WTC11 (cell line): ENCODE data around the gene IRF2. TPM values are rescaled to one million over a fixed set of nuclear protein-coding genes. Genes with fewer than 3 reads are reported as not detected.

Experiments
- CDX4 ChIP-seq: fragments of 250-450 bp; sonication (Bioruptor Pico); IDR thresholded peaks from 2 replicates; pipeline ENCODE4 v1.9.0; 2021; ENCODE audit warnings: moderate library complexity, mild to moderate bottlenecking, inconsistent platforms, borderline replicate concordance
- CREB1 ChIP-seq: sonication (generic); formaldehyde crosslinking; IDR thresholded peaks from 2 replicates; pipeline ENCODE4 v1.8.0; 2023; ENCODE audit warnings: mild to moderate bottlenecking, missing genetic modification reagents
- HMGXB4 ChIP-seq: sonication (generic); formaldehyde crosslinking; IDR thresholded peaks from 2 replicates; pipeline ENCODE4 v1.8.1; 2023; ENCODE audit warnings: mild to moderate bottlenecking, moderate library complexity, missing genetic modification reagents
- PRRX2 ChIP-seq: fragments of 250-450 bp; sonication (Bioruptor Pico); IDR thresholded peaks from 2 replicates; pipeline ENCODE4 v1.8.0; 2021; ENCODE audit warnings: mild to moderate bottlenecking
- ZNF423 ChIP-seq: fragments of 250-450 bp; sonication (Bioruptor Pico); IDR thresholded peaks from 2 replicates; pipeline ENCODE4 v2.1.2; 2022; ENCODE audit warnings: mild to moderate bottlenecking, moderate library complexity
- ZNF425 ChIP-seq: fragments of 250-450 bp; sonication (Bioruptor Pico); conservative IDR thresholded peaks from 2 replicates; pipeline ENCODE4 v1.9.0; 2021; ENCODE audit warnings: mild to moderate bottlenecking
- ZNF512 ChIP-seq: sonication (generic); formaldehyde crosslinking; IDR thresholded peaks from 2 replicates; pipeline ENCODE4 v1.8.1; 2022; ENCODE audit warnings: missing genetic modification reagents, borderline replicate concordance
- total RNA-seq: library from RNA; stranded (reverse); gene quantifications from 3 replicates; pipeline ENCODE4 v1.2.3, GENCODE V29; 2021
- TF ChIP-seq, protein P1 (sequence below): sonication (generic); formaldehyde crosslinking; IDR thresholded peaks from 2 replicates; pipeline ENCODE4 v1.8.0; 2022; ENCODE audit warnings: missing genetic modification reagents
- TF ChIP-seq, protein P2 (sequence below): fragments of 250-450 bp; sonication (Bioruptor Pico); IDR thresholded peaks from 2 replicates; pipeline ENCODE4 v1.9.0; 2021; ENCODE audit warnings: mild to moderate bottlenecking
- TF ChIP-seq, protein P3 (sequence below): sonication (generic); formaldehyde crosslinking; IDR thresholded peaks from 2 replicates; pipeline ENCODE4 v1.8.1; 2023; ENCODE audit warnings: mild to moderate bottlenecking, missing genetic modification reagents, moderate library complexity
- TF ChIP-seq, protein P4 (sequence below): sonication (generic); formaldehyde crosslinking; IDR thresholded peaks from 2 replicates; pipeline ENCODE4 v1.8.0; 2023; ENCODE audit warnings: missing genetic modification reagents

IRF2 gene
- total RNA-seq, 1 experiment from 2014 or later, result 11.8 TPM

- TF ChIP-seq, protein P1, sequence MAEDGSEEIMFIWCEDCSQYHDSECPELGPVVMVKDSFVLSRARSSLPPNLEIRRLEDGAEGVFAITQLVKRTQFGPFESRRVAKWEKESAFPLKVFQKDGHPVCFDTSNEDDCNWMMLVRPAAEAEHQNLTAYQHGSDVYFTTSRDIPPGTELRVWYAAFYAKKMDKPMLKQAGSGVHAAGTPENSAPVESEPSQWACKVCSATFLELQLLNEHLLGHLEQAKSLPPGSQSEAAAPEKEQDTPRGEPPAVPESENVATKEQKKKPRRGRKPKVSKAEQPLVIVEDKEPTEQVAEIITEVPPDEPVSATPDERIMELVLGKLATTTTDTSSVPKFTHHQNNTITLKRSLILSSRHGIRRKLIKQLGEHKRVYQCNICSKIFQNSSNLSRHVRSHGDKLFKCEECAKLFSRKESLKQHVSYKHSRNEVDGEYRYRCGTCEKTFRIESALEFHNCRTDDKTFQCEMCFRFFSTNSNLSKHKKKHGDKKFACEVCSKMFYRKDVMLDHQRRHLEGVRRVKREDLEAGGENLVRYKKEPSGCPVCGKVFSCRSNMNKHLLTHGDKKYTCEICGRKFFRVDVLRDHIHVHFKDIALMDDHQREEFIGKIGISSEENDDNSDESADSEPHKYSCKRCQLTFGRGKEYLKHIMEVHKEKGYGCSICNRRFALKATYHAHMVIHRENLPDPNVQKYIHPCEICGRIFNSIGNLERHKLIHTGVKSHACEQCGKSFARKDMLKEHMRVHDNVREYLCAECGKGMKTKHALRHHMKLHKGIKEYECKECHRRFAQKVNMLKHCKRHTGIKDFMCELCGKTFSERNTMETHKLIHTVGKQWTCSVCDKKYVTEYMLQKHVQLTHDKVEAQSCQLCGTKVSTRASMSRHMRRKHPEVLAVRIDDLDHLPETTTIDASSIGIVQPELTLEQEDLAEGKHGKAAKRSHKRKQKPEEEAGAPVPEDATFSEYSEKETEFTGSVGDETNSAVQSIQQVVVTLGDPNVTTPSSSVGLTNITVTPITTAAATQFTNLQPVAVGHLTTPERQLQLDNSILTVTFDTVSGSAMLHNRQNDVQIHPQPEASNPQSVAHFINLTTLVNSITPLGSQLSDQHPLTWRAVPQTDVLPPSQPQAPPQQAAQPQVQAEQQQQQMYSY (CRISPR knock-in tag), result no peak
- TF ChIP-seq ZNF512 (CRISPR knock-in tag) (no peak), HMGXB4 (CRISPR knock-in tag) (no peak), PRRX2 (CRISPR knock-in tag) (no peak), CREB1 (CRISPR knock-in tag) (no peak), CDX4 (CRISPR knock-in tag) (no peak), ZNF423 (CRISPR knock-in tag) (no peak), ZNF425 (CRISPR knock-in tag) (no peak)
- TF ChIP-seq, protein P2, sequence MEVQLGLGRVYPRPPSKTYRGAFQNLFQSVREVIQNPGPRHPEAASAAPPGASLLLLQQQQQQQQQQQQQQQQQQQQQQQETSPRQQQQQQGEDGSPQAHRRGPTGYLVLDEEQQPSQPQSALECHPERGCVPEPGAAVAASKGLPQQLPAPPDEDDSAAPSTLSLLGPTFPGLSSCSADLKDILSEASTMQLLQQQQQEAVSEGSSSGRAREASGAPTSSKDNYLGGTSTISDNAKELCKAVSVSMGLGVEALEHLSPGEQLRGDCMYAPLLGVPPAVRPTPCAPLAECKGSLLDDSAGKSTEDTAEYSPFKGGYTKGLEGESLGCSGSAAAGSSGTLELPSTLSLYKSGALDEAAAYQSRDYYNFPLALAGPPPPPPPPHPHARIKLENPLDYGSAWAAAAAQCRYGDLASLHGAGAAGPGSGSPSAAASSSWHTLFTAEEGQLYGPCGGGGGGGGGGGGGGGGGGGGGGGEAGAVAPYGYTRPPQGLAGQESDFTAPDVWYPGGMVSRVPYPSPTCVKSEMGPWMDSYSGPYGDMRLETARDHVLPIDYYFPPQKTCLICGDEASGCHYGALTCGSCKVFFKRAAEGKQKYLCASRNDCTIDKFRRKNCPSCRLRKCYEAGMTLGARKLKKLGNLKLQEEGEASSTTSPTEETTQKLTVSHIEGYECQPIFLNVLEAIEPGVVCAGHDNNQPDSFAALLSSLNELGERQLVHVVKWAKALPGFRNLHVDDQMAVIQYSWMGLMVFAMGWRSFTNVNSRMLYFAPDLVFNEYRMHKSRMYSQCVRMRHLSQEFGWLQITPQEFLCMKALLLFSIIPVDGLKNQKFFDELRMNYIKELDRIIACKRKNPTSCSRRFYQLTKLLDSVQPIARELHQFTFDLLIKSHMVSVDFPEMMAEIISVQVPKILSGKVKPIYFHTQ (CRISPR knock-in tag), result no peak
- TF ChIP-seq, protein P3, sequence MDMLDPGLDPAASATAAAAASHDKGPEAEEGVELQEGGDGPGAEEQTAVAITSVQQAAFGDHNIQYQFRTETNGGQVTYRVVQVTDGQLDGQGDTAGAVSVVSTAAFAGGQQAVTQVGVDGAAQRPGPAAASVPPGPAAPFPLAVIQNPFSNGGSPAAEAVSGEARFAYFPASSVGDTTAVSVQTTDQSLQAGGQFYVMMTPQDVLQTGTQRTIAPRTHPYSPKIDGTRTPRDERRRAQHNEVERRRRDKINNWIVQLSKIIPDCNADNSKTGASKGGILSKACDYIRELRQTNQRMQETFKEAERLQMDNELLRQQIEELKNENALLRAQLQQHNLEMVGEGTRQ (CRISPR knock-in tag), result no peak
- TF ChIP-seq, protein P4, sequence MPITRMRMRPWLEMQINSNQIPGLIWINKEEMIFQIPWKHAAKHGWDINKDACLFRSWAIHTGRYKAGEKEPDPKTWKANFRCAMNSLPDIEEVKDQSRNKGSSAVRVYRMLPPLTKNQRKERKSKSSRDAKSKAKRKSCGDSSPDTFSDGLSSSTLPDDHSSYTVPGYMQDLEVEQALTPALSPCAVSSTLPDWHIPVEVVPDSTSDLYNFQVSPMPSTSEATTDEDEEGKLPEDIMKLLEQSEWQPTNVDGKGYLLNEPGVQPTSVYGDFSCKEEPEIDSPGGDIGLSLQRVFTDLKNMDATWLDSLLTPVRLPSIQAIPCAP, result no peak
These were observed 20.8 kb downstream of the IRF2 start (continued) for GRCh38 chr4:184453365-184454160.
